Activated T-cell treated with anti-CD3 and anti-CD28 coated beads, Interleukin-2, amount 50 U/mL, for 4 hours (primary cell): ENCODE measurements around the gene PEMT. TPM values are rescaled to one million over a fixed set of nuclear protein-coding genes. Genes with fewer than 3 reads are reported as not detected.

Source experiments
- ATAC-seq, 2 donors: fragments of 200-7000 bp; cut with Tn5 transposase; one replicate each; pipeline ENCODE4 v1.10.0; 2021
- DNase-seq: peaks from one replicate; pipeline ENCODE4 v3.0.0-alpha.2; 2020
- H3K27me3 Mint-ChIP-seq: one replicate; pipeline ENCODE4 v1.8.0; 2021; ENCODE audit warnings: low read depth, mixed read lengths
- H3K36me3 Mint-ChIP-seq: one replicate; pipeline ENCODE4 v1.8.0; 2022; ENCODE audit warnings: mixed read lengths; ENCODE audit not compliant: insufficient read depth
- H3K4me1 Mint-ChIP-seq: one replicate; pipeline ENCODE4 v1.8.0; 2021; ENCODE audit warnings: low read depth, mixed read lengths
- H3K4me3 Mint-ChIP-seq: one replicate; pipeline ENCODE4 v1.8.0; 2021; ENCODE audit warnings: mild to moderate bottlenecking, moderate library complexity, mixed read lengths
- H3K9me3 Mint-ChIP-seq: one replicate; pipeline ENCODE4 v1.8.0; 2021; ENCODE audit warnings: mixed read lengths
- total RNA-seq, 3 donors: library from RNA; stranded (reverse); gene quantifications; one replicate each; pipeline ENCODE4 v1.2.1, GENCODE V29; 2021

The PEMT gene
- total RNA-seq, 3 donors from 2014 or later = 52.5 to 53.8 (median 53.0) TPM

- no peaks in the 10 kb centered on the region for H3K9me3 Mint-ChIP-seq
- DNase-seq (no peak), ATAC-seq (no peak)
- no peak overlapping the region for H3K4me3 Mint-ChIP-seq
- H3K36me3 Mint-ChIP-seq = no peaks in the 10 kb centered on the region
- H3K4me1 Mint-ChIP-seq = no peaks in the 10 kb centered on the region
- no peaks in the 10 kb centered on the region for H3K27me3 Mint-ChIP-seq
Measured at GRCh38 chr17:17558431-17558830, 33.1 kb downstream of the PEMT start.

DNA sequence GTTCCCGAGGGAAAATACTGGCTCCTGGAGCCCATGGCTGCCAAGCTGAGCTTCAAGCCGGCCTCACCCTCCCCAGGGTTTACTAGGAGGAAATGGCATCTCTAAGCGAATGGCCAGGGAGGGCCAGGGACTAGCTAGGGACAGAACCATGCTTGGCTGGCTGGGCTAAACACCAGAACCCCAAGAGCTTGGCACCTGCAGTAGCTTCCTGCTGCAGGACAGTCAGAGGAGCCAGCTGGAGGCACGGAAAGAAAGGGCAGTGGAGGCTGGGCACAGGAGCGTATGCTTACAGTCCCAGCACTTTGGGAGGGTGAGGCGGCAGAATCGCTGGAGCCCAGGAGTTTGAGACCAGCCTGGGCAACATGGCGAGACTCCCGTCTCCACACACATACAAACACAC is 33.7 kb downstream of the PEMT start:
- DNase-seq = no peak
- H3K9me3 Mint-ChIP-seq = no peaks in the 10 kb centered on the region
- no peak overlapping the region for H3K4me3 Mint-ChIP-seq
- H3K4me1 Mint-ChIP-seq = no peaks in the 10 kb centered on the region
- H3K27me3 Mint-ChIP-seq = no peaks in the 10 kb centered on the region
- ATAC-seq = no peak
- no peaks in the 10 kb centered on the region for H3K36me3 Mint-ChIP-seq

- Mint-ChIP-seq H3K4me3 (no peak overlapping the region), H3K9me3 (no peaks in the 10 kb centered on the region), H3K36me3 (no peaks in the 10 kb centered on the region), H3K4me1 (no peaks in the 10 kb centered on the region), H3K27me3 (no peaks in the 10 kb centered on the region)
- ATAC-seq (no peak), DNase-seq (no peak)
Measured at GRCh38 chr17:17556671-17557070, 34.8 kb downstream of the PEMT start.

GRCh38 chr17:17555906-17556305 is 35.6 kb downstream of the PEMT start:
- no peaks in the 10 kb centered on the region for H3K27me3 Mint-ChIP-seq
- DNase-seq (no peak), ATAC-seq (no peak)
- H3K36me3 Mint-ChIP-seq = no peaks in the 10 kb centered on the region
- H3K9me3 Mint-ChIP-seq = no peaks in the 10 kb centered on the region
- no peaks in the 10 kb centered on the region for H3K4me1 Mint-ChIP-seq
- H3K4me3 Mint-ChIP-seq = no peak overlapping the region

DNA sequence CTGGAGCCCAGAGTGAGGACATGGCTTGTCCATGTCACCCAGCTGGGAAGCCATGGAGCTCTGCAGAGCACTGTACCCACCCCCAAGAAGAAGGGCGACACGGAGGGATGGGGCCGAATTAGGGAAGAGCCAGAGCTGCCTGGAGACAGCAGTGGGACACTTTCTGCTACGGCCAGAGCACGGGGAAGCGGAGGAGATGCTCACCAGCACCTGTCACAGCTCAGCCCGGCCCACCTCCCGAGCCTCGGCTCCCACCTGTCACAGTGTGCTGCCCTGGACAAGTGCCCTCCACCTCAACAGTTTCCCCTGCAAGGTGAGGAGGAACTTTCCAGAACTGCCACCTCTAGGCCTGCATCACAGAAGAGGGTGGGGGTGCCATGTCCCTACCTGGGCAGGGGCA is 36.4 kb downstream of the PEMT start:
- H3K4me1 Mint-ChIP-seq = no peaks in the 10 kb centered on the region
- no peak for ATAC-seq
- no peaks in the 10 kb centered on the region for H3K36me3 Mint-ChIP-seq

GRCh38 chr17:17554266-17554665 is 37.2 kb downstream of the PEMT start:
- H3K27me3 Mint-ChIP-seq = no peaks in the 10 kb centered on the region
- no peaks in the 10 kb centered on the region for H3K36me3 Mint-ChIP-seq
- ATAC-seq (no peak), DNase-seq (no peak)
- H3K4me3 Mint-ChIP-seq = no peak overlapping the region
- H3K9me3 Mint-ChIP-seq = no peaks in the 10 kb centered on the region
- no peaks in the 10 kb centered on the region for H3K4me1 Mint-ChIP-seq

More for the DNA sequence above, 36.4 kb downstream of the PEMT start:
- H3K9me3 Mint-ChIP-seq = no peaks in the 10 kb centered on the region
- DNase-seq = no peak
- no peaks in the 10 kb centered on the region for H3K27me3 Mint-ChIP-seq
- no peak overlapping the region for H3K4me3 Mint-ChIP-seq

GRCh38 chr17:17553217-17554195 is 38.0 kb downstream of the PEMT start:
- no peak for DNase-seq
- H3K4me3 Mint-ChIP-seq = no peak overlapping the region
- no peaks in the 10 kb centered on the region for H3K27me3 Mint-ChIP-seq
- H3K9me3 Mint-ChIP-seq = no peaks in the 10 kb centered on the region
- no peak for ATAC-seq
- no peaks in the 10 kb centered on the region for H3K36me3 Mint-ChIP-seq
- no peaks in the 10 kb centered on the region for H3K4me1 Mint-ChIP-seq

- DNase-seq (no peak), ATAC-seq (no peak)
- Mint-ChIP-seq H3K9me3 (no peaks in the 10 kb centered on the region), H3K27me3 (no peaks in the 10 kb centered on the region), H3K4me3 (no peak overlapping the region), H3K36me3 (no peaks in the 10 kb centered on the region), H3K4me1 (no peaks in the 10 kb centered on the region)
Measured at GRCh38 chr17:17552351-17553216, 38.9 kb downstream of the PEMT start.

- ATAC-seq (no peak), DNase-seq (no peak)
- Mint-ChIP-seq H3K36me3 (no peaks in the 10 kb centered on the region), H3K27me3 (no peaks in the 10 kb centered on the region), H3K4me3 (no peak overlapping the region), H3K9me3 (no peaks in the 10 kb centered on the region), H3K4me1 (no peaks in the 10 kb centered on the region)
Measured at GRCh38 chr17:17551361-17551760, 40.1 kb downstream of the PEMT start.

DNA sequence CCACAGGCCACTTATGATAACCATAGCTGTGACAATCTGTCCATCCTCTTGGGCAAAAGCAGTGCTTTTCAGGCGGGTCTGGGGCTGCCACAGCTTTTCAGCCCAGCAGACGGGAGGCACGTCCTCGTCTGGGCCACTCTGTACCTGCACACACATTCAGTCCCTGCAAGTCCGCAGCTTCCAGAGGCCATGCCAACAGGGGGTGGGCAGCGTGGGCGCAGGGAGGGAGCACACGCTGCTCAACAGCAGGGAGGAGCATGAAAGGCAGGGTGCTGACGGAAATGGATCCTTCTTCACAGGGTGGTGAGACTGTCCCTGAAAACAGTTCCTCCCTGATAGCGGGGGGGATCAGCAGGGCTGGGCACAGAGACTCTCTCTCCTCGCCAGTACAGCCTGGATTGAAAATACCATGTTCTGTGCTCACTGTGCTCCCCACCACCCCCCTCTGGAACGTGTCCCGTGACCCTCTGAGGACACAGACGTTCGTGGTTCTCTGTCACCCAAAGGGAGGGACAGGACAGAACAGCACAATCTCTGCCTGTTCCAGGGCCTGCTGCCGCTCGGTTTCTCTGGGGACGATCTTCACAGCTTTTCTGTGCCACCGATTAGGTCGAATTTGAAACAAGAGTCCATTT is 41.7 kb downstream of the PEMT start:
- DNase-seq = no peak
- H3K9me3 Mint-ChIP-seq = no peaks in the 10 kb centered on the region
- H3K4me1 Mint-ChIP-seq = no peaks in the 10 kb centered on the region
- no peak overlapping the region for H3K4me3 Mint-ChIP-seq
- H3K36me3 Mint-ChIP-seq = no peaks in the 10 kb centered on the region
- no peak for ATAC-seq
- no peaks in the 10 kb centered on the region for H3K27me3 Mint-ChIP-seq

DNA sequence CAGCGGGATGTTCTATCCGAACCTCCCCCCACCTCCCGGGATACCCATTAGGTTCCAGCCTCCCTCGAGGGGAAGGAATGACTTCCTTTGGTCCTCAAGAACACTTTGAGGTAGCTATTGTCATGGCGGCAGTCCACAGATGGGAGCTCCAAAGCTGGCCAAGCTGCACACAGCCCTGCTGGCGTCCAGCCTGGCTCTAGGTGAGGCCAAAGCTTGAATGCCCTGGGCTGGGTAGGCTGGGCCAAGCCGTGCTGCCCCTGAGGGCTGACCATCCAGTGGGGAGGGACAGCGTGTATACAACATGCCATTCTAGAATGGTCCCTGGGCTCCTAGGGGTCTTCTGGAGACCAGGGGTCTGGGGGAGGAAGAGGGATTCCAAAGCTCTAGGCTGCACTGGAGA is 43.5 kb downstream of the PEMT start:
- H3K27me3 Mint-ChIP-seq = no peaks in the 10 kb centered on the region
- H3K4me3 Mint-ChIP-seq = no peak overlapping the region
- no peak for DNase-seq
- no peaks in the 10 kb centered on the region for H3K36me3 Mint-ChIP-seq
- ATAC-seq = no peak
- H3K9me3 Mint-ChIP-seq = no peaks in the 10 kb centered on the region
- H3K4me1 Mint-ChIP-seq = no peaks in the 10 kb centered on the region

GRCh38 chr17:17547210-17547764 is 44.2 kb downstream of the PEMT start:
- no peak for DNase-seq
- ATAC-seq = no peak
- Mint-ChIP-seq H3K27me3 (no peaks in the 10 kb centered on the region), H3K9me3 (no peaks in the 10 kb centered on the region), H3K4me1 (no peaks in the 10 kb centered on the region), H3K36me3 (no peaks in the 10 kb centered on the region), H3K4me3 (no peak overlapping the region)

DNA sequence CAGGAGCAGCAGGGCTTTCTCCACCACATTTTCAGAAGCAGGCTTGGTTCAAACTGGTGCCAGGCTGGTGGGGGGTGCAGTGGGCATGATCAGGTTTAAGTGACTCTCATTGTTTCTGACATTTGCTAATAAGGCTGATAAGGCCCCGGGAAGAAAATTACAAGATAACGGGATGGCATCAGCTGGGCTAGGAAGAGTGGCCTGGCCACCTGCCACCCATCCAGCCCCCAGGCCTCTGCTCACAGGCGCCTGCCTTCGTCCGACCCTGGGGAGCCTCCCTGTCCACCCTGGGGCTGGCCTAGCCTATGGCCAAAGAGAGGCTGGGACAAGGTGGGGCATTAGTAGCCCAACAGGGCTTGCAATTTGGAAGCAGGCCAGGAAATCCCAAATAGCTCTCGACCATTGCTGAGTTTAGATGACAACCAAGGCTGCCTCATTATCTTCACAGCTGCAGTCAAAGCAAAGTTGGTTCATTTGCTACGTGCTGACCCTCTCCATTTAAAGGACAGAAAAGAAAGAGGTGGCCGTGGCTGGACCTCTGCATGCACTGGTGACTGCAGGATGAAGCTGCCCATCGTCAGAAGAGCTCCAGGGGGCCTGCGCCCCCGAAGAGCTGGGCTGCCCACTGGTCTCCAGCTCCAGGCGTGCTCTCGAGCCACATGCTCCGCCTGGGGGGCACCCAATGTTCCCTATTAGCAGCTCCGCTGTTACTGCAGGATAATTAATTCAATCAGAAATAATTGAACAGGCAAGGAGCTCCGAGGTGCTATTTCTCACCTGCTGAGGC is 44.9 kb downstream of the PEMT start:
- no peaks in the 10 kb centered on the region for H3K27me3 Mint-ChIP-seq
- ATAC-seq = no peak
- DNase-seq = no peak
- no peaks in the 10 kb centered on the region for H3K36me3 Mint-ChIP-seq
- H3K9me3 Mint-ChIP-seq = no peaks in the 10 kb centered on the region
- no peaks in the 10 kb centered on the region for H3K4me1 Mint-ChIP-seq
- no peak overlapping the region for H3K4me3 Mint-ChIP-seq
